Measurements from ENCODE around the gene CA4. TPM values are rescaled to one million over a fixed set of nuclear protein-coding genes. Genes with fewer than 3 reads are reported as not detected.
"Not testable (repeated sequence)": the region's sequence is repeated elsewhere in the genome, so short reads cannot be mapped to it uniquely, and the experiment has no call there.

CA4 gene
- total RNA-seq, 1 donor from 2014 or later: 14.1 TPM

GRCh38 chr17:60173304-60173819 is 23.6 kb downstream of the CA4 start:
- Histone ChIP-seq H3K36me3 (no peaks in the 10 kb centered on the region), H2AFZ (replicated peaks) (no peak overlapping the region), H3K79me2 (ENCODE audit: low read depth) (no peaks in the 10 kb centered on the region), H3K4me1 (peaks cover 16% of the 10 kb centered on the region), H4K20me1 (ENCODE audit: low read depth) (no peaks in the 10 kb centered on the region), H3K27ac (no peak overlapping the region), H3F3A (ENCODE audit: low read depth) (peaks cover 21% of the 10 kb centered on the region), H3K4me2 (no peak overlapping the region), H3K9me3 (ENCODE audit: low read depth) (no peaks in the 10 kb centered on the region), H3K4me3 (no peak overlapping the region), H3K27me3 (no peaks in the 10 kb centered on the region), H3K9ac (no peak overlapping the region)
- Mint-ChIP-seq H3K27me3 (ENCODE audit: insufficient read depth, low read depth) (no peaks in the 10 kb centered on the region), H3K36me3 (peaks cover 5% of the 10 kb centered on the region), H3K27ac (peak overlapping the region; percentile 4), H3K4me3 (no peak overlapping the region), H3K4me1 (peaks cover 13% of the 10 kb centered on the region), H3K9me3 (no peaks in the 10 kb centered on the region)
- TF ChIP-seq EZH2phosphoT487 (IDR thresholded peaks at IDR 0.05) (no peak), CTCF (IDR thresholded peaks at IDR 0.05) (no peak), EZH2 (IDR thresholded peaks at IDR 0.05) (no peak)
- DNase-seq (ENCODE audit: low spot score): no peak

GRCh38 chr17:60174035-60174434 is 24.3 kb downstream of the CA4 start:
- no peak overlapping the region for H3K27ac Mint-ChIP-seq
- H3K4me3 Mint-ChIP-seq: no peak overlapping the region
- no peak for DNase-seq (ENCODE audit: low spot score)
- H4K20me1 ChIP-seq (ENCODE audit: low read depth): no peaks in the 10 kb centered on the region
- no peaks in the 10 kb centered on the region for H3K36me3 ChIP-seq
- no peak overlapping the region for H3K27ac ChIP-seq
- TF ChIP-seq EZH2 (IDR thresholded peaks at IDR 0.05) (no peak), CTCF (IDR thresholded peaks at IDR 0.05) (no peak), EZH2phosphoT487 (IDR thresholded peaks at IDR 0.05) (no peak)
- no peak overlapping the region for H3K9ac ChIP-seq
- peaks cover 11% of the 10 kb centered on the region for H3K4me1 ChIP-seq
- H3F3A ChIP-seq (ENCODE audit: low read depth): peaks cover 23% of the 10 kb centered on the region
- no peaks in the 10 kb centered on the region for H3K9me3 Mint-ChIP-seq
- no peak overlapping the region for H2AFZ ChIP-seq (replicated peaks)
- no peak overlapping the region for H3K4me3 ChIP-seq
- H3K4me2 ChIP-seq: no peak overlapping the region
- peaks cover 13% of the 10 kb centered on the region for H3K4me1 Mint-ChIP-seq
- H3K9me3 ChIP-seq (ENCODE audit: low read depth): no peaks in the 10 kb centered on the region
- no peaks in the 10 kb centered on the region for H3K27me3 ChIP-seq
- peaks cover 5% of the 10 kb centered on the region for H3K36me3 Mint-ChIP-seq
- no peaks in the 10 kb centered on the region for H3K79me2 ChIP-seq (ENCODE audit: low read depth)
- H3K27me3 Mint-ChIP-seq (ENCODE audit: insufficient read depth, low read depth): no peaks in the 10 kb centered on the region

GRCh38 chr17:60174767-60175166 is 25.0 kb downstream of the CA4 start:
- H3F3A ChIP-seq (ENCODE audit: low read depth): peaks cover 21% of the 10 kb centered on the region
- H3K4me3 ChIP-seq; H3K9me3 Mint-ChIP-seq; H3K36me3 ChIP-seq; H3K27ac ChIP-seq; H3K9ac ChIP-seq; H3K27ac Mint-ChIP-seq; H3K27me3 ChIP-seq; H3K36me3 Mint-ChIP-seq; H3K4me3 Mint-ChIP-seq; H4K20me1 ChIP-seq (ENCODE audit: low read depth); H3K27me3 Mint-ChIP-seq (ENCODE audit: insufficient read depth, low read depth); H3K9me3 ChIP-seq (ENCODE audit: low read depth); H3K79me2 ChIP-seq (ENCODE audit: low read depth); H2AFZ ChIP-seq (replicated peaks); H3K4me1 ChIP-seq; H3K4me2 ChIP-seq: not testable (repeated sequence)
- peak; percentile 37 for DNase-seq (ENCODE audit: low spot score)
- peak; percentile 53 for TF ChIP-seq CTCF (IDR thresholded peaks at IDR 0.05)
- peaks cover 12% of the 10 kb centered on the region for H3K4me1 Mint-ChIP-seq

GRCh38 chr17:60176763-60177162 is 27.0 kb downstream of the CA4 start:
- H2AFZ ChIP-seq (replicated peaks); H3K27me3 Mint-ChIP-seq (ENCODE audit: insufficient read depth, low read depth); H3K4me3 Mint-ChIP-seq; H3K27me3 ChIP-seq; H4K20me1 ChIP-seq (ENCODE audit: low read depth); H3K27ac ChIP-seq; H3K36me3 Mint-ChIP-seq; H3K4me2 ChIP-seq; H3K4me1 Mint-ChIP-seq; H3K9me3 ChIP-seq (ENCODE audit: low read depth); H3K9me3 Mint-ChIP-seq; H3K36me3 ChIP-seq; H3K27ac Mint-ChIP-seq; H3K4me1 ChIP-seq; H3K4me3 ChIP-seq; H3K79me2 ChIP-seq (ENCODE audit: low read depth); H3K9ac ChIP-seq: not testable (repeated sequence)
- peak; percentile 36 for DNase-seq (ENCODE audit: low spot score)
- peaks cover 16% of the 10 kb centered on the region for H3F3A ChIP-seq (ENCODE audit: low read depth)

GRCh38 chr17:60178180-60178579 is 28.4 kb downstream of the CA4 start:
- H3K27ac ChIP-seq; H3K27ac Mint-ChIP-seq; H3K36me3 Mint-ChIP-seq; H3K9ac ChIP-seq; H3K4me1 Mint-ChIP-seq; H3K27me3 Mint-ChIP-seq (ENCODE audit: insufficient read depth, low read depth); H3K9me3 ChIP-seq (ENCODE audit: low read depth); H3K4me3 ChIP-seq; H3K9me3 Mint-ChIP-seq; DNase-seq (ENCODE audit: low spot score); H3K4me2 ChIP-seq; H3K4me3 Mint-ChIP-seq; H2AFZ ChIP-seq (replicated peaks); H4K20me1 ChIP-seq (ENCODE audit: low read depth); H3K36me3 ChIP-seq; H3K79me2 ChIP-seq (ENCODE audit: low read depth); H3K4me1 ChIP-seq; H3K27me3 ChIP-seq: not testable (repeated sequence)
- peaks cover 16% of the 10 kb centered on the region for H3F3A ChIP-seq (ENCODE audit: low read depth)

GRCh38 chr17:60180380-60180779 is 30.6 kb downstream of the CA4 start:
- H3K36me3 Mint-ChIP-seq: not testable (repeated sequence)

More at GRCh38 chr17:60180380-60180779, 30.6 kb downstream of the CA4 start:
- H3K4me1 ChIP-seq; H3K4me1 Mint-ChIP-seq; H3K27me3 ChIP-seq; H3K4me3 Mint-ChIP-seq; H3K9me3 ChIP-seq (ENCODE audit: low read depth); H3K27ac Mint-ChIP-seq; H3K9ac ChIP-seq; H4K20me1 ChIP-seq (ENCODE audit: low read depth); H3K4me2 ChIP-seq; H3K9me3 Mint-ChIP-seq; H3K79me2 ChIP-seq (ENCODE audit: low read depth); H3K27me3 Mint-ChIP-seq (ENCODE audit: insufficient read depth, low read depth); H3K27ac ChIP-seq; DNase-seq (ENCODE audit: low spot score); H3K4me3 ChIP-seq; H2AFZ ChIP-seq (replicated peaks); H3K36me3 ChIP-seq: not testable (repeated sequence)
- peaks cover 10% of the 10 kb centered on the region for H3F3A ChIP-seq (ENCODE audit: low read depth)
